Ascending aorta (tissue), 2 donors: ENCODE measurements around the gene CCNA2. TPM values are rescaled to one million over a fixed set of nuclear protein-coding genes. Genes with fewer than 3 reads are reported as not detected.

ENCODE experiments used
- DNase-seq, 2 donors: peaks; one replicate each; pipeline ENCODE4 v3.0.0-alpha.2; 2019; ENCODE audit warnings: low spot score in 2 of 2
- H3K27ac ChIP-seq, 2 donors: fragments of 200-600 bp; sonication (generic); one replicate each; pipeline ENCODE4 v1.5.1; 2016 to 2017; ENCODE audit warnings: mild to moderate bottlenecking in 1 of 2
- H3K27me3 ChIP-seq: fragments of 200-600 bp; sonication (generic); one replicate; pipeline ENCODE4 v1.5.1; 2017
- H3K36me3 ChIP-seq, 2 donors: fragments of 200-600 bp; sonication (generic); one replicate each; pipeline ENCODE4 v1.5.1; 2016
- H3K4me1 ChIP-seq, 2 donors: fragments of 200-600 bp; sonication (generic); one replicate each; pipeline ENCODE4 v1.5.1; 2016 to 2017; ENCODE audit warnings: mild to moderate bottlenecking in 1 of 2
- H3K4me3 ChIP-seq, 2 donors: fragments of 200-600 bp; sonication (generic); one replicate each; pipeline ENCODE4 v1.5.1; 2016 to 2017; ENCODE audit warnings: mild to moderate bottlenecking in 1 of 2
- H3K9me3 ChIP-seq, 2 donors: fragments of 200-600 bp; sonication (generic); one replicate each; pipeline ENCODE4 v1.5.1; 2016
- intact Hi-C: fragments of 100-400 bp; cut with DNase I; formaldehyde crosslinking; loops from one replicate; pipeline ENCODE4 v1.15.1; 2023
- total RNA-seq: library from RNA; depleted of rRNA; stranded (reverse); fragments of >200 nt; gene quantifications from one replicate; pipeline ENCODE4 v1.1.0, GENCODE V29; 2016
- TF ChIP-seq, protein P1 (sequence below), 3 experiments: fragments of 200-600 bp in 2 of 3; fragments of 450-650 bp in 1 of 3; sonication (generic) in 2 of 3; IDR thresholded peaks; one replicate each; pipeline ENCODE4 v1.5.1; 2016 to 2019; ENCODE audit warnings: antibody characterized with exemption in 3 of 3, mild to moderate bottlenecking in 1 of 3, moderate library complexity in 1 of 3

The CCNA2 gene
- total RNA-seq, 1 donor from 2014 or later, result not detected

DNA sequence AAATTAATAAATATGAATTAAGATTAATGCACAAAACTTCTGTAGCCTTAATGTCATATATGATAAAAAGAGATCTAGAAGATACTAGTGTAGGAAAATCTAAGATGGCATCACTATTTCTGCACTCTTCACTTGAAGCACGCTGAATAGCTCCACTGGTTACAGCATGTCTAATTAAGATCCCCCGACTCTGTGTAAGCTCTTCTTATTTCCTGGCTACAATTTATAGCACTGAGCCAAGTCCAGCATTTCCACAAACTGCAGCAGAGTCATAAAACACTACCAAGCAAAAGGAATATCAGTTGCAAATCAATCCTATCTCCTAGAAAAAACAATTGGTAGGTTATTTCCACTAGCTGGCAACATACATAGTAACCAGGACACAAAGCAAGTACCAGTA, 1.3 kb upstream of the CCNA2 start:
- H3K4me3 ChIP-seq, result no peak overlapping the region
- intact Hi-C loops, result no loop called here
- H3K9me3 ChIP-seq, result no peaks in the 10 kb centered on the region
- H3K36me3 ChIP-seq, result peaks cover 3 to 26% of the 10 kb centered on the region in 2 donors
- peaks cover 4 to 6% of the 10 kb centered on the region in 2 donors for H3K4me1 ChIP-seq
- H3K27ac ChIP-seq, result no peak overlapping the region
- TF ChIP-seq, protein P1, sequence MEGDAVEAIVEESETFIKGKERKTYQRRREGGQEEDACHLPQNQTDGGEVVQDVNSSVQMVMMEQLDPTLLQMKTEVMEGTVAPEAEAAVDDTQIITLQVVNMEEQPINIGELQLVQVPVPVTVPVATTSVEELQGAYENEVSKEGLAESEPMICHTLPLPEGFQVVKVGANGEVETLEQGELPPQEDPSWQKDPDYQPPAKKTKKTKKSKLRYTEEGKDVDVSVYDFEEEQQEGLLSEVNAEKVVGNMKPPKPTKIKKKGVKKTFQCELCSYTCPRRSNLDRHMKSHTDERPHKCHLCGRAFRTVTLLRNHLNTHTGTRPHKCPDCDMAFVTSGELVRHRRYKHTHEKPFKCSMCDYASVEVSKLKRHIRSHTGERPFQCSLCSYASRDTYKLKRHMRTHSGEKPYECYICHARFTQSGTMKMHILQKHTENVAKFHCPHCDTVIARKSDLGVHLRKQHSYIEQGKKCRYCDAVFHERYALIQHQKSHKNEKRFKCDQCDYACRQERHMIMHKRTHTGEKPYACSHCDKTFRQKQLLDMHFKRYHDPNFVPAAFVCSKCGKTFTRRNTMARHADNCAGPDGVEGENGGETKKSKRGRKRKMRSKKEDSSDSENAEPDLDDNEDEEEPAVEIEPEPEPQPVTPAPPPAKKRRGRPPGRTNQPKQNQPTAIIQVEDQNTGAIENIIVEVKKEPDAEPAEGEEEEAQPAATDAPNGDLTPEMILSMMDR (IDR thresholded peaks at IDR 0.05), result no peak
- no peaks in the 10 kb centered on the region for H3K27me3 ChIP-seq
- no peak for DNase-seq

DNA sequence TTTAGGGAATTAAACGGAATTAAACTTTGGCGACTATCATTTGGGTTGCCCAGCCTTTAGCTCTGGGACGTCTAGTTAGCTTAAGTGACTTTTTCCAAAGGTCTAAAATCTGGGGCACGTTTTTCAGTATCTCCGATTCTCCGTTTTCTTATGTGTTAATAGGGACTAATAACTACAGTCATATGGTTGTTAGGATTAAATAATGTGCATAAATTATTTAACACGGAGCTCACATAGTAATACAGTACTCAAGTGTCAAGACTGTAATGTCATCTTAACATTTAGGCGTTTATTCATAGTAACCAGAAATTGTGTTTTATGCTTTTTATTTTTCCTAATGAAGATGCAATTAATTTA, 466 bp upstream of the CCNA2 start:
- intact Hi-C loops, result no loop called here

DNA sequence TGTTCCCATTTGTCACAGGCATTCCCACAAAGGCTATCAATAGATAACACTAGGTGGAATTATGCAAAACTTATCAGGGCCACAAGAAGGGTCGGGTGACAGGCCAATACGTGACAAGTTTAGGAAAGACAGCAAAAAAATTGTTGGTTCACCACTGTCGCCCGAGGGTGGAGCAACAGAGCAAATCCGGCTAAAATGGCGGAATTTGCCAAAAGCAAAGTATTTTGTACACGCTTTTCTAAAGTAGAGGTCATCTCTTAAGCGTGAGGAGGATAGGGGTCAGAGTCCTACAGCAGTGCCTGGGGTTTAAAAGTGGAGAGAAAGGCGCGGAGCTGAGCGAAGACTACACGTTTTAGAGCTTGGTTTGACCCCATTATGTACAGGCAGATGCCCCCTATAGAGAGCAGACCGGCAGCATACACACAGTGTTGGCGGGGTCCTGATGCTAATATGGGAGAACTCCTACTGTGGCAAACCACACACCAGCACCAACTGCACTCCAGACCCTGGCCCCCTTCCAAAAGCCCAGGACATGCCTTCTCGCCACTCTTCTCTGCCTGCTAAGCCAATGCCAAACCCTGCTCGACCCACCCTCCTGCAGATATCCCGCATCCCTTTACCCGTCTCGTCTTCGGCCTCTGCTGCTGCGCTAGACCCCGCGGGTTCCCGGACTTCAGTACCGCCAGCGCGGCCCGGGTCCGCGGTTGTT, 733 bp downstream of the CCNA2 start:
- intact Hi-C loops, result loop anchor here (1.0 to 2.0 kb wide), 2 partner anchors 22 to 48 kb away; partner anchors contain the start of genes BBS7 and EXOSC9
- H3K4me3 ChIP-seq, result peak overlapping the region; percentile 68 to 76
- H3K36me3 ChIP-seq, result peaks cover 5 to 20% of the 10 kb centered on the region in 2 donors
- H3K27me3 ChIP-seq, result no peaks in the 10 kb centered on the region
- TF ChIP-seq, protein P1 (IDR thresholded peaks at IDR 0.05), result no peak
- H3K4me1 ChIP-seq, result peaks cover 4 to 6% of the 10 kb centered on the region in 2 donors
- no peak overlapping the region for H3K27ac ChIP-seq
- H3K9me3 ChIP-seq, result no peaks in the 10 kb centered on the region
- DNase-seq, result no peak

More for the DNA sequence above, 466 bp upstream of the CCNA2 start:
- DNase-seq, result no peak
- no peaks in the 10 kb centered on the region for H3K27me3 ChIP-seq
- no peaks in the 10 kb centered on the region for H3K9me3 ChIP-seq
- TF ChIP-seq, protein P1 (IDR thresholded peaks at IDR 0.05), result no peak
- peak overlapping the region; percentile 51 to 73 for H3K27ac ChIP-seq
- H3K4me1 ChIP-seq, result peaks cover 4 to 6% of the 10 kb centered on the region in 2 donors
- H3K4me3 ChIP-seq, result peak overlapping the region; percentile 68 to 76
- peaks cover 0 to 20% of the 10 kb centered on the region in 2 donors for H3K36me3 ChIP-seq

DNA sequence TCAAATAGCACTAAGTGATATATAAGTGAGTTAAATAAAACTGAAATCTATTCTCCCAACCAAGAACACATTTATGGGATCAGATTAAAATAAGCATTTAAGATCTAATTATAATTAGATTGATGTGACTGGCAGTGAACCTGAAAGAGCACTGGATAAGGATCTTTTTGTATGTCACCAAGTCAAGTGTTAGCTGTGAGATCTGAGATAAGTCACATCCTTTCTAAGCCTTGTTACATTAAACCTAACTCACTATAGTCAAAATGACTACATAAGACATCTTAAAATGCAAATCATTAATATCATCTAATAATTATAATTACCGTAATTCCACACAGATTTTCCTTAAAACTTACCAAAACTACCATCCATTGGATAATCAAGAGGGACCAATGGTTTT, 1.6 kb downstream of the CCNA2 start:
- H3K27ac ChIP-seq, result no peak overlapping the region
- H3K4me1 ChIP-seq, result peaks cover 4 to 6% of the 10 kb centered on the region in 2 donors
- intact Hi-C loops, result loop anchor here (2.0 kb wide), 1 partner anchor 49 kb away; the partner anchor contains the start of gene BBS7
- H3K4me3 ChIP-seq, result no peak overlapping the region
- TF ChIP-seq, protein P1 (IDR thresholded peaks at IDR 0.05), result no peak
- DNase-seq, result no peak
- H3K36me3 ChIP-seq, result peaks cover 5 to 19% of the 10 kb centered on the region in 2 donors
- no peaks in the 10 kb centered on the region for H3K27me3 ChIP-seq
- H3K9me3 ChIP-seq, result no peaks in the 10 kb centered on the region

DNA sequence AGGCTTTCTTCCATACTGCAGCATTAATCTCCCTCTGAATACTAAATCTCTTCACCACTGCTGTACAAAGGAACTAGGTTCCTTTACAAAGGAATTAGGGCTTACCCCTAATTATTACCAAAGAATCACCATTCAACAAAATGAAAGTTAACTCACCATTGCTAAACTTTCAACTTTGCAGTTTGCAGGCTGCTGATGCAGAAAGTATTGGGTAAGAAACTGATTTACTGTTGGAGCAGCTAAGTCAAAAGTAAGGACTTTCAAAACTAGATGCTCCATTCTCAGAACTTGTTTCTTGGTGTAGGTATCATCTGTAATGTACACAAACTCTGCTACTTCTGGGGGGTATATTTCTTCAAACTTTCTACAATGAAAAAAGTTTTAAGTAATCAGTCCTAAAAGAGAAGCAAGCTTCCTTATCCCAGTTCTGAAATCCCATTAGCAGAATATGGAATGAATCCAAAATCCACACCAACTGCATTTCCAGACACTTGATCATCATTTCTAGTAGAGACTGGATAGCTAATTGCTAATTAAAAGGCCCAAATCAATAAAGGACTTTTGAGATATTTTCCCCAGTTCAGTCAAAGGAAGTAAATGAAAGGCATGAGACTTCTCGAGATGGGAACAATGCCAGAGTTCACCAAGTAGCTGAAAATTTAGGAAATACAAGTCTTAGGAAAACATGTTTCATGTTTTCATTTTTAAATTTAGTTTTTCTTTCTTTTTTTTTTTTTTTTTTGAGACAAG, 4.3 kb downstream of the CCNA2 start:
- H3K36me3 ChIP-seq, result peaks cover 22 to 37% of the 10 kb centered on the region in 2 donors
- no peak overlapping the region for H3K27ac ChIP-seq

More for the DNA sequence above, 4.3 kb downstream of the CCNA2 start:
- TF ChIP-seq, protein P1 (IDR thresholded peaks at IDR 0.05), result no peak
- intact Hi-C loops, result loop anchor here (1.0 kb wide), 1 partner anchor 18 kb away; the partner anchor contains the start of gene EXOSC9
- Histone ChIP-seq H3K4me1 (peaks cover 4 to 6% of the 10 kb centered on the region in 2 donors), H3K9me3 (no peaks in the 10 kb centered on the region), H3K27me3 (no peaks in the 10 kb centered on the region), H3K4me3 (no peak overlapping the region)
- no peak for DNase-seq
